D721Med (cell line): ENCODE results near the gene PPIC.

Experiments
- DNase-seq: peaks from one replicate; pipeline ENCODE4 v3.0.0; 2011; ENCODE audit warnings: low spot score; ENCODE audit not compliant: insufficient read length
- FAIRE-seq: peaks from 2 replicates; lab custom pipeline; 2011; peaks lifted over from hg19 to GRCh38; lab: Jason Lieb, UNC
- CTCF ChIP-seq: IDR thresholded peaks from 2 replicates; pipeline ENCODE4 v1.5.1; 2012; ENCODE audit warnings: mild to moderate bottlenecking, control low read depth; ENCODE audit not compliant: insufficient read depth; ENCODE audit errors: missing control alignments

Gene PPIC

GRCh38 chr5:122996091-122996490 is 40.4 kb downstream of the PPIC start:
- no peak for FAIRE-seq
- no peak for DNase-seq
- TF ChIP-seq CTCF: no peak

GRCh38 chr5:122985954-122986721 is 50.4 kb downstream of the PPIC start:
- FAIRE-seq: no peak
- no peak for TF ChIP-seq CTCF
- no peak for DNase-seq

GRCh38 chr5:122985006-122985700 is 51.4 kb downstream of the PPIC start:
- FAIRE-seq (no peak), DNase-seq (no peak)
- TF ChIP-seq CTCF: no peak

- FAIRE-seq (no peak), DNase-seq (no peak)
- TF ChIP-seq CTCF: no peak
Measured at GRCh38 chr5:122984425-122984824, 52.1 kb downstream of the PPIC start.

GRCh38 chr5:122982376-122982775 is 54.1 kb downstream of the PPIC start:
- no peak for TF ChIP-seq CTCF
- FAIRE-seq: no peak

GRCh38 chr5:122981846-122982245 is 54.7 kb downstream of the PPIC start:
- DNase-seq (no peak), FAIRE-seq (no peak)
- no peak for TF ChIP-seq CTCF

More at GRCh38 chr5:122982376-122982775, 54.1 kb downstream of the PPIC start:
- no peak for DNase-seq

- TF ChIP-seq CTCF: no peak
- FAIRE-seq (no peak), DNase-seq (no peak)
Measured at GRCh38 chr5:122978644-122979297, 57.8 kb downstream of the PPIC start.
